Right lung (tissue), 10 donors: Measurements from ENCODE around the gene SH2B2. TPM values are rescaled to one million over a fixed set of nuclear protein-coding genes. Genes with fewer than 3 reads are reported as not detected.
A peak's percentile ranks its signal among the peaks of the same experiment; 100 is the strongest.

Experiments used
- DNase-seq, 2 donors: peaks; one replicate each; pipeline ENCODE4 v3.0.0-alpha.2; 2013
- long read RNA-seq, 8 donors: transcript quantifications; one replicate each; lab custom pipeline, GENCODE V29; 2026
- polyA plus RNA-seq, 5 donors: library from polyadenylated mRNA; unstranded; fragments of 120-200 nt; gene quantifications; one replicate each; pipeline versions ENCODE4 v1.2.1 to v1.2.3, GENCODE V29; 2013; ENCODE audit warnings: inconsistent platforms in 1 of 5, low replicate concordance in 1 of 5; ENCODE audit not compliant: insufficient read length in 5 of 5, insufficient read depth in 1 of 5

The SH2B2 gene
- 1 to 10 TPM; 2.4 to 6.3 (median 2.6) TPM for polyA plus RNA-seq
- long read RNA-seq, donor 1 = 0 reads
- long read RNA-seq, donor 2 = 0 reads
- long read RNA-seq, donor 3, partial matches to known transcripts = 0 of 1 reads
- long read RNA-seq, donor 3, other reads (novel, unspliced or antisense) = 0 of 1 reads
- long read RNA-seq, donor 4, partial matches to known transcripts = 0 of 2 reads
- long read RNA-seq, donor 4, other reads (novel, unspliced or antisense) = 0 of 2 reads
- long read RNA-seq, donor 5 = 0 reads
- long read RNA-seq, donor 6 = 0 reads
- long read RNA-seq, donor 7 = 0 reads
- long read RNA-seq, donor 8 = 0 reads

DNA sequence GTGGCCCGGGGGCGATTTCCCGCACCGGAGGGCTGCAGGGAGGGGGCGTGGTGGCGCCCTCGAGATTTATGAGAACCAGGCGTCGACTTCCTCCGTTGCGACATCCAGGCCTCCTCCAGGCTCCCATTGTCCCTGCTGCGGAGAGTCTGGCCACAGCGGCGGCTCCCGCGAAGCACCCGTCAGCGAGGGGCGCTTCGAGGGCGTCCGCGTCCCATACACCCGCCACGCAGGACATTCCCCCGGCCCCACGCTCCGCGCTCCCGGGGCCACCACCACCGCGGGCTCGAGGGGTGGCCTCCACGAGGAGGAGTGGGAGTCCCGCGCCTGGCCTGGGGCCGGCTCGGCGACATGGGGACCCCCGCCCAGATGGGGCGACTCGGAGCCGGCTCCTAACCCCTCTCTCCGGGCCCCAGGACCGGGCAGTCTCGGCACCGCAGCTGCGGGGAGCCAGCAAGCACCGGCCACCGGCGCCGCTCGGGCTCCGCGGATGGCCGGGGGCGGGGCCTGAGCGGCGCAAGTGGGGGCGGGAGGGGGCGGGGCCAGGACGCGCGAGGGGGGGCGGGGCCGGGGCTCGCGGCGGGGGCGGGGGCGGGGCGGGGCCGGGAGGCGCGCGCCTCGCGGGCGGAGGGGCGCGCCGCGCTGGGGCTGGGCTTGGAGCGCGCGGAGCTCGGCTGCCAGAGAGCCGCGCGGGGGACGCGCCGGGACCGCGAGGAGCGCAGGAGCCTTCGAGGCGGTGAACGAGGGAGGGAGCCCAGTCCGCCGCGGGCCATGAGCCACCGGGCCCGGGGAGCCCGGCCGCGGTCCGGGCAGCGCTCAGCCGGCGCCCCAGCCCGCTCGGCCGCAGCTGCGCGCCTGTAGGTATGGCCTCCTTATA lies at the start of gene SH2B2:
TSS of gene SH2B2 (plus strand) at position 632 of the 874 bp plus-strand sequence. CDS start 13,683 bp downstream, outside the sequence.
- DNase-seq = peak; percentile 81 to 82

DNA sequence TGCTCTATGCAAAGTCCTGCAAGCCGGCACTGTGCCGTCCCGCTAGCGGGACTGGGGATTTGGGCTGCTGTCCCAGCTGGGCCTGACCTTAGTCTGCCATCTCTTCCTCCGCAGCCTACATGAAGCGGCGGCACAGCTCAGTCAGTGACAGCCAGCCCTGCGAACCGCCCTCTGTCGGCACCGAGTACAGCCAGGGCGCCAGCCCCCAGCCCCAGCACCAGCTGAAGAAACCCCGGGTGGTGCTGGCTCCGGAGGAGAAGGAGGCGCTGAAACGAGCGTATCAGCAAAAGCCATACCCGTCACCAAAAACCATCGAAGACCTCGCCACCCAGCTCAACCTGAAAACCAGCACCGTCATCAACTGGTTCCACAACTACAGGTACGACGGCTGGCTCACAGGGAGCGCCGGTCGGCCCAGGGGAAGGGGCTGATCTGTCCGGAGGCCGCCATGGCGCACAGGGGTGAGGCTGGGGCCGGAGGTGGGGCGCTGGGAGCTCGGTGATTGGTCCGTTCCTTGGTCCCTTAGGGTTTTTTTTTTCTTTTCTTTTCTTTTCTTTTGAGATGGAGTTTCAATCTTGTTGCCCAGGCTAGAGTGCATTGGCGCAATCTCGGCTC lies 47.4 kb upstream of the SH2B2 start:
- no peak for DNase-seq

DNA sequence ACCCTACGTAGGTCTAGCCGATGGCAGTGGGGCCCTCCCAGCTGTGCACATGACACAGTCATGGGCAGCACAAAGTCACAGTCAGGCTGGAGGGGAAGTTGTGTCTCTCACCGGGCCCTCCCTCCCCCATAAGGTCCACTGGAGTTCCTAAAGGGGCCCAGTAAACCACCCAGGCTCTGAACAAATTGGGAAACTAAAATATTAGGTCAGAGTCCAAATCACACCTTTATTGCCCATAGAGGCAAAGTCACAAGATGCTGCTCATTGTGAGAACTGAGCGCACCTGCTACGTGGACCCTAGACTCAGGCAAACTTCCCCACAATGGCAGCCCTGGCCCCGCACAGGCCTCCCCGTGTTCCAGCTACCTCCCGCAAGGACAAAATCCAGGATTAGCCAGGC lies 45.2 kb upstream of the SH2B2 start:
- no peak for DNase-seq

DNA sequence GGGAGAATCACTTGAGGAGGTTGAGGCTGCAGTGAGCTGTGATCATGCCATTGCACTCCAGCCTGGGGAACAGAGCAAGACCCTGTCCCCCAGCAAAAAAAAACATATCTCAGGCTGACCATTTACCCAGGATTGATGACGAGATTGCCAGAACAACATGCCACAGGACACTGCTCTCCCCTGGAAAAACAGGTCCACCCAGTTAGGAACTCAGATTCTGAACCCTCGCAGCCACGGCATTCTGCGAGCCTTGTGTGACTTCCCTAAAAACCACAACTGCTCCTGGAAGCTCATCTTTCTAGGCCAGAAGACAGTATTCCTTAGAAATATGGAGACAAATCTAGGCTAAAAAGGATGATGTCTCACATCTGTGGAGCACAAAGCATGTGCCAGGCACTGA lies 42.1 kb upstream of the SH2B2 start:
- DNase-seq = no peak

DNA sequence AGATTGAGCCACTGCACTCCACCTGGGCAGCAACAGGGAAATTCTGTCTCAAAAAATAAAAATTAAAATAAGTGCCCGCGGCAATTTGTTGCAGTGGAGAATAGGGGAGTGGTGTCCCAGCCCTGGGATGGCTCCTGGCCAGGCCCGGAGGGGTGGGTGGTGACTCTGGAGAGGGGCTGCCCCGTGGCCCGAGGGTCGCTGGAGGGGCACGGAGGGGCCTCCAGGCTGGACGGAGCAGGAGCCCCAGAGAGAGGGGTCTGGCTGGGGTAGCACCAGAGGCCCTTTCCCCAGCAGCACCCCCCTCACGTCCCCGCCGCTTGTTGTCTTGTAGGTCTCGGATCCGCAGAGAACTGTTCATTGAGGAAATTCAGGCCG lies 38.6 kb upstream of the SH2B2 start:
- no peak for DNase-seq

DNA sequence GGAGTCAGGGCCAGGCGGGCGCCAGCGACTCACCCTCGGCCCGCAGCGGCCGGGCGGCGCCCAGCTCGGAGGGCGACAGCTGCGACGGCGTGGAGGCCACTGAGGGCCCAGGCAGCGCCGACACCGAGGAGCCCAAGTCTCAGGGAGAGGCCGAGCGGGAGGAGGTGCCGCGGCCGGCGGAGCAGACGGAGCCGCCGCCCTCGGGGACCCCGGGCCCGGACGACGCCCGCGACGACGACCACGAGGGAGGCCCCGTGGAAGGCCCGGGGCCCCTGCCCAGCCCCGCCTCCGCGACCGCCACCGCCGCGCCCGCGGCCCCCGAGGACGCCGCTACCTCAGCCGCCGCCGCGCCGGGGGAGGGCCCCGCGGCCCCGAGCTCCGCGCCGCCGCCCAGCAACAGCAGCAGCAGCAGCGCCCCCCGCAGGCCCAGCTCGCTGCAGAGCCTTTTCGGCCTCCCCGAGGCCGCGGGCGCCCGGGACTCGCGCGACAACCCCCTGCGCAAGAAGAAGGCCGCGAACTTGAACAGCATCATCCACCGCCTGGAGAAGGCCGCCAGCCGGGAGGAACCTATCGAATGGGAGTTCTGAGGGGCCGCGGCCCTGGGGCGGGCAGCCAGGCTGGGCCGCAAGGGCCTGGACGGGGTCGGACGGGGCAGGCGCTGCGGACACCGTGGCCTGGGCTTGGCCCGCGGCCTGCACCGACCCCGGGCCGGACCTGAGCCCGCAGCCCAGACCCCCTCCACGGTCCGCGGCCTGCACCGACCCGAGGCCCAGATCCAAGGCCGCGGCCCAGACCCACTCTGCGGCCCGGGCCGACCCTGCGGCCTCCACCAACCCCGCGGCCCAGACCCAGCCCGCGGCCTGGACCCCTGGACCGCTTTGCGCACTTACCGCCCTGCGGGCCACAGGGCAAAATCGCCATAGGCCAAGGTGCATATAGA lies 37.9 kb upstream of the SH2B2 start:
- no peak for DNase-seq

DNA sequence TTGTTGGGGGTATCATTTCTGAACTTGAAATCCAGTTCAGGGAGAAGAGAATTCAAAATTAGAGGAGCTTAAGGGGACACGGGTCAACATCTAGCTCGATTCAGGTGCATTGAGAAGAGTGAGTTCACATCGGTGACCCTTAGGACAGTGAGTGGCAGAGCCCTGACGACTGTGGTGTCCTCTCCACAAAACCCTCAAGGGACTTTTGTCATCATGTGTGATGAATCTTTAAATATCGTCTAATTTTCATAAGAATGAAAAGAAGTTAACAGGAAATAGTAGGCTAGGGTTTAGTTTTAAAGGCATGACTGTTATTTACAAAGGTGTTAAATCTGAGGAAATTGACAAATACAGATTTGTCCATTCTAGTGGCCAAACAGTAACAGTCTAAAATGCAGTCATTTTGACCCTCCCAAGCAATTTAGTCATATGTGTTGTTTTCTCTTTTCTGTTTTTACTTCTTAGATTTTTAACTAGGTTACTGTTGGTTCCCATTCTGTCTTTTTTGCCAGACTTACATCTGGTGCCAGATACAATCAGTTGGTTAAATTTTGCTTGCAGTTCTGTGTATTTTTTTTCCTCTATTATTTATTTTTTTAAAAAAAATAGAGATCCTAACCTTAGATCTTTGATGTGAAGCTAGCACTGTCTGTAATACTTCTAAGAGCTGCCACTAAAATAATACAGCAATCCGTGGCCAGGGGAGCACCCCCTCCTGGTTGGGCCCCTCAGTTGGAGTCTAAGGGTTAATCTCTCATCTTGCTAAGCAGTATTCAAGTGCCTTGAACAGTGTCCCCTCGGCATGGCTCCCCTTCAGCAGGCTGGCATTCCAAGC lies 34.9 kb upstream of the SH2B2 start:
- DNase-seq = no peak

DNA sequence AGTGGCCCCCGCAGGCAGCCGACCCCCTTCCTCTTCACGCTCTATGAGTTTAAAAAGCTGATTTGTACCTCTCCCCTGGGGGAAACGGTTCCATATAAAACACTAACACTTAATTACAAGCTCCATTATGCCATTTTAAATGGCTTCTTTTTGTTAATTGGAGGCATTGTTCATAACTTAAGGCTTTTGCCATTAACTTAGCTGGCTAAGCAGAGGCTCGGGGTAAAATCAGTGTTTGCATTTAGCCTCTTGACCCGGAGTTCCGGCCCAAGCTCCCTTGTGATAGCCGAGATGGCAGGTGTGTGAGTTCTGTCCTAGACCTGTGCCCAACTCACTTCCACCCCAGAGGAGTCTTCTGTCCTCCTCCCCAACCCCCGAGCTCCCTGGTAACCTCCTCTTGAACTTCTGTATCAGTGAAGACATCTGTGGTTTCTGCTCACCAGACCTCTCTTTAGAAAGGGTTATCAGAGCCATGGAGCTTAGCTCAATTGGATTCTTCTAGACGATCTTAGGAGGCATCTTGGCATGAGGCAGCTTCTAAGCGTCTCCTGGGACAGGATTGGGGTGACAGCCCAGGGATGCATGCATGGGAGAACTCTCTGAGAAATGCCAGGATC lies 34.2 kb upstream of the SH2B2 start:
- DNase-seq = no peak

DNA sequence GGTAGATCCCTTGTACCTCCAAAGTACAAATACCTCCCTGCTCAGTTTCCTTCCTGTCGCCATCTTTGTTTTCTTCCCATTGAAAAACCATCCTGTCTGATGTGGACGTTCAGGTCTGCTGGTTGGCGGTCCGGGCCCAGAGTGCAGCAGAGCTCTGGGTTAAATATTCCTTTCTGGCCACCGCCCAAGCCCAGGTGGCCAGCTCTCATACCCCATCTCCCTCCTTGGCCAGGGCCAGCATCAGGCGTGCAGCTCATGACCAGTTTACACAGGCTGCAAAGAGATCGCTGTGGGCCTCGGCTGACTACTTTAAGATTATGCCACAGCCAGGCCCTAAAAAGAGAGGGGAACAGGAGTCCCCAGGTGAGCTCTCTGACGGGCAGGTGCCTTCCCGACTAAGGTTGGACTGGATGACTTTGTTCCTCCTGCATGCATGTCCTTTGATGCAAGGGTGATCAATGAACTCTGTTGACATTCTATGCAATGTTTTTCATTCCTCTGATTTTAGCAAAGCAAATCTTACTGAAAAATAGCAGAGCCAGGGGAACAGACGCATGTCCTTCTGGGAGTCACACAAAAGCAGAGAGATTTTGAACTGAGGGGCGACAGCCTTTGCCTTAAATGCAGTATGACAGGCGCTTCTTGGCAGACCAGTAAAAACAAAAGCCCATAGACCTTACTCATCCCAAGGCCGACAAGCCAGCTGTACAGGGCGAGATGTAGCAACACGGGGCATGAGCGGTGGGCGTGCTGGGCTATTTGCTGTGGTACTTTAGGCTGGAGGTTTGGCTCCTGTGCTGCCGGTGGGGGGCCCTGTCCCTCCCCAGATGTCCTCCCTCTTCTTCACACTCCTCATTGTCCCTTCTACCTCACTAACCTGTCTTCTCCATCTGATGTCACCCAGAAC lies 33.3 kb upstream of the SH2B2 start:
- DNase-seq = no peak

DNA sequence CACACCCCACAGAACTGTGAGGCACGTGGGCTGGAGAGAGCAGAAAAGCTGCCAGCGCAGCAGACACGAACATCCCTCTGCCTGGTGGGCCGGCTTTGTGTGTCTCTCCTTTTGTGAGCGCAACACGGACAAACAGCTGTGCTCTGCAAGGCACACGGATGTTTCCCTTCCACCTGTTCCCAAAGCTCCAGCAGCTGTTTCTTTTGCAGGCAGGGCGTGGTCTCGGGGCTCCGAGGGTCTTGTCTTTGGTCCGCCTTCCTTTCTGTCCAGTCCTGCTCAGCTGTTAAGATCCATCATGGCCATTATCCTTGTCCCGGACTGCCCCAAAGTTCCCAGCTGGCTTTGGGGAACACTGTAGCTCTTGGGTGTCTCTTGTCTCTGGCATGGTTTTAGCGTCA lies 32.7 kb upstream of the SH2B2 start:
- DNase-seq = no peak

DNA sequence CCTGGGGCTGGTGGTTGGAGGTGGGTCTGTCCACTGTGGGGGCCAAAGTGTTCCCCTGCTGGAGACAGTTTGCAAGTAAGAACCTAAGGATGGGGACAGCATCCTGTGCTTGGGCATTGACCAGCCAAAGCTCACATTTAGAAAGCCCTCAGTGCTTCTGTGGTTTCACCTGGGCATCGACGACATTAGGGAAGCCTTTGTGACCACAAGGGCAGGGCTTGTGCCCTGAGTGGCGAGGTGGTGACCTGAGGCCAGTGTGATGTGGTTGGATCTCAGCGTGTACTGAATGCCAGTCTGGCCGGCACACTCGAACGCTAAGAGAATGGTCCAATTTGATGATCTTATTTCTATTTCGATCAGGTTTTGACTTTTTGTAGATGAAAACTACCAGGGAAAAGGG lies 32.1 kb upstream of the SH2B2 start:
- no peak for DNase-seq

DNA sequence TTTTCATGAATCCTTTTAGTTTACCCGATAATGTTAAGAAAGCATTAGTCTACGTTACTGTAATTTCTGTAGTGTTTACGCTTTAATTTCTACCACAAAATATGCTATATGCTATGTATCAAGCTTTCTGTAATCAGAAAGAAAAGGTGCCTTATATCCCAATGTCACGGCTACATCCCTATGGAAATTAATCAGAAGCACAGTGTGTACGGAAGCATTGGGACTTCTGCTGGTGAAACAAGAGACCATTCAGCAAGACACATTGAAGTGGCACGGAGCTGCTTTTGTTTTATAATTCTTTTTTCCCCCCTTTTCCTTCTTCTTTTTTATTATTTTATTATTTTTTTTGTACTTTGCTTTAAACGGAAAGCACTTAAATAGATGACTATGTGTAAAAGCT lies 31.2 kb upstream of the SH2B2 start:
- DNase-seq = no peak

DNA sequence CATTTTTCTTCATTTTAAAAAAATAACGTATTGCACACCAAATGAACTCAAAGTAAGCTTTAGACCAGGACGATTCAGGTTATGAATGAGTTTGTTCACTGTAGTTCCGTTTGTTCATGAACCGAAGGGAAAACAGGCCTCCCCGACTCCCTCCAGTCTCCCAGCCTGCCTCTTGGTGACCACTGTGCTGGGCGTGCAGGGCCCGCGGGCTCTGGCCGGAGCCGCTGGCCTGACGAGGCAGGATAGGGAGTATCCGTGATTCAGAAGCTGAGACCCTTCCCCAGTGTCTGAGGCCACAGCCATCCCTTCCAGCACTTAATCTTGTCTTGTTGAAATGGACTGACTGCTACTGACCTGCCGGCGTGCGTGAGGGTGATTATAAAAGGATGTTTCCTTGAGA lies 30.8 kb upstream of the SH2B2 start:
- no peak for DNase-seq

DNA sequence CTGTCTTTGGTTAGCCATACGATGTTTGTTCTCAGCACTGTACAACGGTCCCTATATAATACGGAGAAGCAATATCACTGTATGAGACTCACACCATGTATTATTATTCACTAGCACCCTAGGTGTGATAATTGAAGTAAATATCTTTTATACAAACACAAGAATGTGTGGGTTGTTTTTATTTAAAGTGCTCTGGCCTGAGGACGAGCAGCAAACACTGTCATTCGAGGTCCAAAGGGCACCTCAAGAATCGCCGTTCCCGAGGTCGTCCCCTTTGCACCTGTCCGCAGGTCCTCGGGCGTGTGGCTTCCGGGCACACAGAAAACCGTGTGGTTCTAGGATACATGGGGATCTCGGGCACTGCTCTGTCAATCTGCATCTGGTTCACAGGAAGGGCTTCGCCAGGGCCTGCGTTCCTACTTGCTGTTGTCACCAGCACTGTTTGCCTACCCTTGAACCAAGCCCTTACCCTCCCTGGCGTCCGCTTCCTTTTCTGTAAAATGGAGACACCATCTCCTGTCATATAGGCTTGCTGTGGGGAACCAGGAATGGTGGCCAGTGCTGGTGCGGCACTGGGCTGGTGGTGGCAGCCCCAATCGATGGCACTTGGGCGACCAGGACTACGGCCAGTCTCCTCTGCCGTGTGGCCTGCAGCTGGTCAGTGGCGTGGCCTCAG lies 28.5 kb upstream of the SH2B2 start:
- no peak for DNase-seq

DNA sequence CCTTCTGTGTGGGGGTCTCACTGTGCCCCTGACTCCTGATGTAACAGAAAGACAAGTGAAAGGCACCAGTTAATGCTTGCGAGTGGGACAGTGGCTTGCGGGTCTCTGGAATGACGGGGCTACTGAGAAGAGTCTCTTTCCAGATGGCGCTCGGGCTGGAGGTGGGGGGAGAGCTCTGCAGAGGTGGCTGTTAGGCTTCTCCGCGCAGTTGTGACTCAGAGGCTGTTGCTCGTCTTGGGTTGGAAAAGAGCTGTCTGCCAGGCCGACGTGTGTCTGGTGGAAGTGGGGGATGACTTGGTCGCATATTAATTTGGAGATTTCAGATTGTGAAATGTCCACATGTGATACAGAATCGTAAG lies 27.9 kb upstream of the SH2B2 start:
- DNase-seq = no peak

DNA sequence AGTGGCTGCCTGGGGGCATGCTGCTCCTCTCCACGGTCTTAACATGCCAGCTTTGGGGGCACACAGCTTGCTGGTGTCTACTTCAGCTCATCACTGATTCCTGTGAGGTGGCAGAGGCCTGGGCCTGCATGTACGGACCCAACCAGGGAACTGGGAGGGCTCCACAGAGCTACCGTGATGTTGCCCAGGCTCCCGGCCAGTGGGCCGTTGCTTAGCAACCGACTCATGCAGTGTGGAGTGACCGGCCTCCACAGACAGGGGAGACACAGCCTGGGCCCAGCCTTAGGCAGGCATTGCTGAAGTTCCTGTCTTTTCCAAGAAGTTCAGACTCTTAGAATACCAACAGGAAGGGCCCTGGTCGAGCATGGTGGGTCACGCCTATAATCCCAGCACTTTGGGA lies 25.8 kb upstream of the SH2B2 start:
- peak in 1 of 2 donors; percentile 23 for DNase-seq

DNA sequence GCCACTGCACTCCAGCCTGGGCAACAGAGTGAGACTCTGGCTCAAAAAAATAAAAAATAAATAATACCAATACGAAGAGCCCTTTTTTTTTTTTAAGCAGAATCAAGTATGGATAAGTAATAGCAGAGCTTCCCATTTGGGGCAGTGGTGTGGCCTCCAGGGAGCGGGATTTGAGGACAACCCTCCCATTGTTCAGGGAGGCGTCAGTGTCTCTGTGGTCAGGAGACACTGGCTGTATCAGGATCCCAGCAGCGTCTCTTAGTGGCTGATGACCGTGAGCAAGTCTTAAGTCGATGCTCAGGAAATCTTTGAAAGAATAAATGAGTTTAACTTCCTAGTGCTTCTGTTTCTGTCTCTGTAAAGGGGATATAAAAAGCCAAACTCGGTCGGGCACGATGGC lies 25.2 kb upstream of the SH2B2 start:
- DNase-seq = no peak

DNA sequence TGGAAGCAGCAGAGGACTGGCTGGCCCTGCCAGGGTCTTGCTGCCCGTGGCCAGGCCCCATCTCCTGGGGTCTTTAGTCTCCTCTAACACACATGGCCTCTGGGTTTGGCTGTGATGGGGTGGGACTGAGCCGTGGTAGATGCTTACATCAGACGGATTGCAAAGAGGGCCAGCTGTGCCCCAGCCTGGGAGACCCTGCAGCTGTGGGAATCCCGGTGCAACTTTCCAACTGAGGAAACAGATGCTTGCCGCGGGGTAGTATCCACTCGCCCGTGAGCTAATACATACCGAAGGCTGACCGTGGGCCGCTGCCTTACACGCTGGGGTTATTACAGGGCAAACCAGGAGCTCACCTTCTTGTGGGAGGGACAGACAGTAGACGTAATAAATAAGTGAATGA lies 24.1 kb upstream of the SH2B2 start:
- DNase-seq = no peak
